HepG2 (cell line): ENCODE data around the gene RPL41. TPM values are rescaled to one million over a fixed set of nuclear protein-coding genes. Genes with fewer than 3 reads are reported as not detected.

Source experiments
- ERF ChIP-seq: IDR thresholded peaks from 2 replicates; pipeline ENCODE4 v1.6.1; 2018; ENCODE audit warnings: missing biosample characterization, missing genetic modification reagents
- FOXO4 ChIP-seq: sonication (generic); formaldehyde crosslinking; conservative IDR thresholded peaks from 2 replicates; pipeline ENCODE4 v1.8.1; 2023; ENCODE audit warnings: missing genetic modification reagents
- KLF16 ChIP-seq, 2 experiments: sonication (generic) in 1 of 2; formaldehyde crosslinking in 1 of 2; IDR thresholded peaks; 2 replicates each; pipeline versions ENCODE4 v1.6.1 to v1.8.0; 2016 to 2023; ENCODE audit warnings: missing genetic modification reagents in 2 of 2, missing compliant biosample characterization in 1 of 2
- KMT2B ChIP-seq: IDR thresholded peaks from 2 replicates; pipeline ENCODE4 v1.6.1; 2016; ENCODE audit warnings: missing genetic modification reagents, missing compliant biosample characterization
- LRRFIP1 ChIP-seq: sonication (generic); formaldehyde crosslinking; conservative IDR thresholded peaks from 2 replicates; pipeline ENCODE4 v1.4.0; 2020; ENCODE audit warnings: missing genetic modification reagents
- PBX3 ChIP-seq: sonication (generic); formaldehyde crosslinking; IDR thresholded peaks from 2 replicates; pipeline ENCODE4 v1.8.1; 2023; ENCODE audit warnings: missing genetic modification reagents, inconsistent platforms, borderline replicate concordance
- PCBP1 ChIP-seq: fragments of 200-400 bp; formaldehyde crosslinking; IDR thresholded peaks from 2 replicates; pipeline ENCODE4 v1.6.1; 2017; ENCODE audit warnings: mild to moderate bottlenecking, low read depth, low read length, borderline replicate concordance
- RFXAP ChIP-seq: sonication (generic); formaldehyde crosslinking; IDR thresholded peaks from 2 replicates; pipeline ENCODE4 v1.4.0; 2020; ENCODE audit warnings: missing genetic modification reagents, borderline replicate concordance
- SRY ChIP-seq: sonication (generic); formaldehyde crosslinking; IDR thresholded peaks from 2 replicates; pipeline ENCODE4 v1.8.0; 2022; ENCODE audit warnings: mild to moderate bottlenecking, missing genetic modification reagents
- ZHX1 ChIP-seq: sonication (generic); formaldehyde crosslinking; IDR thresholded peaks from 2 replicates; pipeline ENCODE4 v1.8.1; 2022; ENCODE audit warnings: low read depth, mild to moderate bottlenecking, missing genetic modification reagents
- ZNF281 ChIP-seq: sonication (generic); formaldehyde crosslinking; IDR thresholded peaks from 2 replicates; pipeline ENCODE4 v1.4.0; 2020; ENCODE audit warnings: missing genetic modification reagents, borderline replicate concordance
- ZNF501 ChIP-seq: sonication (generic); formaldehyde crosslinking; IDR thresholded peaks from 2 replicates; pipeline ENCODE4 v1.5.1; 2020; ENCODE audit warnings: mild to moderate bottlenecking, moderate library complexity, missing genetic modification reagents
- ZNF510 ChIP-seq: sonication (generic); formaldehyde crosslinking; IDR thresholded peaks from 2 replicates; pipeline ENCODE4 v1.4.0; 2020; ENCODE audit warnings: low read depth, mild to moderate bottlenecking, missing genetic modification reagents
- ZNF580 ChIP-seq: IDR thresholded peaks from 2 replicates; pipeline ENCODE4 v1.6.1; 2016; ENCODE audit warnings: low read depth, borderline replicate concordance
- ZNF891 ChIP-seq: sonication (generic); formaldehyde crosslinking; IDR thresholded peaks from 2 replicates; pipeline ENCODE4 v1.5.0; 2020; ENCODE audit warnings: mild to moderate bottlenecking, missing genetic modification reagents
- ZSCAN20 ChIP-seq: sonication (generic); formaldehyde crosslinking; IDR thresholded peaks from 2 replicates; pipeline ENCODE4 v1.4.0; 2020; ENCODE audit warnings: missing genetic modification reagents, mild to moderate bottlenecking, borderline replicate concordance
- polyA plus RNA-seq, 8 experiments: library from polyadenylated mRNA; depleted of rRNA in 3 of 8; stranded (reverse) in 7 of 8; unstranded in 1 of 8; fragments of >200 nt; fragmentation: Illumina TruSeq in 4 of 8; extraction: Trizol in 4 of 8; gene quantifications; 2 replicates each; pipeline versions ENCODE4 v1.2.1 to v1.2.3, GENCODE V29; 2011 to 2016; ENCODE audit warnings: low read depth in 4 of 8, missing spikeins in 1 of 8, mixed read lengths in 1 of 8; ENCODE audit not compliant: insufficient read depth in 1 of 8
- total RNA-seq, 5 experiments: library from RNA; depleted of rRNA; stranded (reverse); fragments of >200 nt; fragmentation: Illumina TruSeq; extraction: Trizol; gene quantifications; 2 replicates each; pipeline ENCODE4 v1.2.3, GENCODE V29; 2016; ENCODE audit warnings: low read depth in 1 of 5

RPL41 gene
- total and polyA plus RNA-seq, 2 of the 13 experiments (the other 11 are each of a cell fraction or from before 2014, with no cell fraction given) = 4,012 to 7,670 TPM

GRCh38 chr12:56129206-56129941 lies 12.9 kb downstream of the RPL41 start (continued):
- TF ChIP-seq ZHX1 (no peak), ZNF510 (no peak), ZNF281 (CRISPR knock-in tag) (no peak), ZNF501 (CRISPR knock-in tag) (no peak), ZNF580 (no peak), PCBP1 (no peak), RFXAP (CRISPR knock-in tag) (no peak), FOXO4 (CRISPR knock-in tag) (no peak), LRRFIP1 (CRISPR knock-in tag) (no peak), PBX3 (no peak), SRY (CRISPR knock-in tag) (no peak), ERF (0 out of 2 replicates have a peak, but pooled peaks have one; percentile 59), KLF16 (CRISPR knock-in tag; IDR thresholded peaks at IDR 0.05) (peak in 1 of 2 experiments; percentile 49; a peak in 1 of 4 replicates), KMT2B (CRISPR knock-in tag) (no peak), ZSCAN20 (CRISPR knock-in tag) (no peak), ZNF891 (CRISPR knock-in tag) (no peak; the same call in 1 of the 2 replicates)
